ENCODE data around the gene PPP1R9A.

Gene PPP1R9A

DNA sequence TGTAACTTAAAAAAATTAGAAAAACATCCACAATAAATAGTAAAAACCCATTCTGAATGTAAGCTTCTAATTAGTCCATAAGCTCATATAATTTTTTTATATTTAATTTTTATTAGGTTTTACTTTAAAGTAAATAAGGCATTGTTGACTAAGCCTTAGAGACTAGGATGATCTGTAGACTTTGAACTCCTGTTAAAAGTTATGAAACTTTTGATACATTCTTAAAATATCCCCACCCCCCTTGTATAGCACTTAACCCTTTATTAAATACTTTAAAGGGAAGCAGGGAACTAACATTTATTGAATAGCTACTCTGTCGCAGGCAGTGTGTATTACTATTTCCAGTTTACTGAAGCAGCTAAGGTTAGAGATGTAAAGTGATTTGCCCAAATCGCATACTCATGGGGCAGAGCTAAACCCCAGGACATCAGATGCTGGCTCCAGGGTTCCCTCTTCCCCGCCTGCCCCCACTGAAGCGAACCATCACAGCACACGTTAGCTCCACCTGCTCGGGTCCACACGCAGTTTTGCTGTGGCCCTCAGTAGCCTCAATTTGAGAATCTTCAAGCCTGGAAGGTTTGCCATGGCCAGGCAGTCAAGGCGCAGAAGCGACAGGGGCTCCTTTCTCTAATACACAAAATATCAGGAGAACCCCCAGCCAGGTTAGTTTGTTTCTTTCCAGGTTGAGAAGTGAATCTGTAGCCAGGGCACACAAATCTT, 416.2 kb downstream of the PPP1R9A start:
- no peak for DNase-seq

DNA sequence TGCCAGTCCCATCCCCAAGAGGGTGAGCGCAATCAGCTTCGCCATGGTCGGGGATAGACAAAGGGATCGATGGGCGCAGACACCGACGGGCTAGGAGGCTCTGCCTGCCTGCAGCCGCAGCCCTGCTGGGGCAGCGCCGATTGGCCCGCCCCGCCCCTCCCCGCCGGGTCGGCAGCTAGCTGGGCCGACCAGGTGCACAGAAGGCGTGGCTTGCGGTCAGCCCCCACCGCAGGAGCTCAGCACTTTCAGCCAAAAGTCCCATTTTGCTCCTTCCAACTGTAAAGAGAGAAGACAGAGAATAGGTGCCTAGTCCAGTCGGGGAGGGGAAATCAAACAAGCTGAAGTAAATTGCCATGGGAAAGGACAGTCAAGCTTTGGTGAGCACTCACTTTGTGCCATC, 417.0 kb downstream of the PPP1R9A start, which contains the start of gene PON1:
Gene PON1 (minus strand): TSS at position 102 of the 400 bp plus-strand sequence. CDS start 57 bp downstream, at position 45.
- no peak for DNase-seq

DNA sequence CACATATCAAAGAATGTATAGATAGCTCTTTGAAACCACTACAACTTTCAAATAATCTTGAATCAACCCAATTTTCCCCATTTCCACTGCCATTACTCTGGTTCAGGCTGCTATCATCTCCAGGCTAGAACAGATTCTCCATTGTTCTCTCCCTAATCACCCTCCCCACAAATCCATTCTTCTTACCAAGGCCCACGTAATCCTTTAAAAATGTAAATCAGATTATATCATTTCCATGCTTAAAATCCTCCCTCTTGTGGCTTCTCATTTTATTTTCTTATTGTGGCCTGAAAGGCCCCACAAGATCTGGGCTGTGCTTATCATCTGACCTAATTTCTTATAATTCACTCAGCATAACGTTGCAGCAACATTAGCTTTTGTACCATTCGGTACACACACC, 420.0 kb downstream of the PPP1R9A start:
- no peak for DNase-seq

GRCh38 chr7:95330204-95330960, 423.0 kb downstream of the PPP1R9A start:
- DNase-seq: no peak

GRCh38 chr7:95330961-95331337, 423.6 kb downstream of the PPP1R9A start:
- no peak for DNase-seq

DNA sequence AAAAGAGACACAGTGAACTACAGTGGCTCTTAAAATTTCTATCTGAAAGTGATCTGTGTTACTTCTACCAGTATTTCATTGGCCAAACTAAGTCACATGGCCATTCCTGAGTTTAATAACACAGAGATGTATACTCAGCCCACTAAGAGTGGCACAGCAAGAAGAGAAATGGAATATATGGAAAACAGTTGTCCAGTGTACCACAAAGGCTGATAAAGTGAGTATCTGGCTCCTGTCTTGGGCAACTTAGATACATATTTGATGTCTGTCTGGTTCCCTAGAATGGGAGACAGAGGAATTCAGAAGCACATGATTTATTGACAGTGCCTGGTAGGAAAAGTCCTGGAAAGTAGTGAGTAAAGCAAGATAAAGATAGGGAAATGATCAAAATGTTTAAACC, 427.1 kb downstream of the PPP1R9A start:
- DNase-seq: no peak

GRCh38 chr7:95335093-95335492, 427.7 kb downstream of the PPP1R9A start:
- no peak for DNase-seq

DNA sequence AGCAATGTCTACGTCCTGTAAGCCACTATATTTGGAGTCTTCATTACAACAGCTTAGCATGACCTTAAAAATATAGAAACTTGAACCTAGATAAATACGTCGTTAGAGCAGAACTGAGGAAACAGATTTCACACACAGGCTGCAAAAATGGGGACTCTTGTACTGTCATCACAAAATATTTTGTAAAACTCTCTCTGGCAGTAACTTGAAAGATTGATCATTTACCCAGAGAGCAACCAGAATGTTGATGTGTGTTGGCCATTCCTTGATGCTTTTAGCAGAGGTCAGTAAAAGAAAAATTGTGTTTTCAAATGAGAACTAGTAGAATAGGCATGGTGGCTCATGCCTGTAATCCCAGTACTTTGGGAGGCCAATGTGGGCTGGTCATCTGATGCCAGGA, 431.4 kb downstream of the PPP1R9A start:
- DNase-seq: no peak

- DNase-seq: no peak
Observed at GRCh38 chr7:95340491-95340890, 433.1 kb downstream of the PPP1R9A start.

- DNase-seq: no peak
Observed at GRCh38 chr7:95342029-95342428, 434.6 kb downstream of the PPP1R9A start.

DNA sequence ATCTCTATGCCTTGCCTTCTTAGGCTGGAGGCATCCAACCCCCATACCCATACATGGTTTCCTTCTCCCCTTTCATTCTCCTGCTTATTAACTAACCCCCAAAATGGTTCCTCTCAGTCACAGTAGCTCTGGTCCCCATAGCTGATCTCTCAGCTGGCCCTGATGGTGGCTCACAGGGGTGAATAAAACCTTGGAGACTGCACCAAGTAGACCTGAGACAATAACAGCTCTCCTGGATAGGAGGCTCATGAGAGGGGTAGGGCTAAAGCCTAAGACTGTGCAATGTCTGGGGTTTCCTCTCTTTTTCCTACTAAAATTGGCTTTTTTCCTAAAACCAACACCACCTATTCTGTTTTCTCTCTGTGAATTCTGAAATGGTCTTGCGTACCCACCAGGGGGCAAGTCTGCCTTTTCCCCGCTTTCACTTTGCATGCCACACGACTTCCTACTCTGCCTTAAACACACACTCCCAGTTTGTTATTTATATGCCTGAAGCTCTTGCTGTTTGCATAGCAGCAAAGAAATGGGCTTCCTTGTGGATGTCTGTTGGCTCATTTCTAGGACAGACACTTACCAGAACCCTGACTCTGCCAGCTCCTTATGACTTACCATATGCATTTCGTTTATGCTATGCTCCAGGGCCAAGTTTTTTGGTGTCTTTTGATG, 435.4 kb downstream of the PPP1R9A start:
- DNase-seq: no peak

All from inflammatory macrophage (primary cell).